Prostate gland (tissue), 2 donors: Measurements from ENCODE around the gene GNAI2. TPM values are rescaled to one million over a fixed set of nuclear protein-coding genes. Genes with fewer than 3 reads are reported as not detected.

ENCODE experiments used
- DNase-seq: peaks from one replicate; pipeline ENCODE4 v3.0.0-alpha.2; 2019; ENCODE audit warnings: low spot score
- H3K27ac ChIP-seq, 2 donors: fragments of 200-600 bp; sonication (generic); 2 replicates each; pipeline ENCODE4 v1.5.1; 2017 to 2019
- H3K27me3 ChIP-seq: fragments of 200-600 bp; sonication (generic); replicated peaks from 2 replicates; pipeline ENCODE4 v1.5.1; 2019; ENCODE audit not compliant: insufficient read depth
- H3K36me3 ChIP-seq, 2 donors: fragments of 200-600 bp; sonication (generic); 1 replicate in 1 of 2; 2 replicates in 1 of 2; pipeline versions ENCODE4 v1.5.1 to v1.8.1; 2017 to 2019
- H3K4me1 ChIP-seq: fragments of 200-600 bp; sonication (generic); replicated peaks from 2 replicates; pipeline ENCODE4 v1.5.1; 2019
- H3K4me3 ChIP-seq, 2 donors: fragments of 200-600 bp; sonication (generic); 2 replicates each; pipeline ENCODE4 v1.5.1; 2017 to 2019
- H3K9me3 ChIP-seq: fragments of 200-600 bp; sonication (generic); 2 replicates; pipeline ENCODE4 v1.5.1; 2017
- POLR2A ChIP-seq: fragments of 450-650 bp; IDR thresholded peaks from one replicate; pipeline ENCODE4 v1.6.1; 2016; ENCODE audit warnings: antibody characterized with exemption, mild to moderate bottlenecking
- POLR2AphosphoS5 ChIP-seq: sonication (generic); formaldehyde crosslinking; IDR thresholded peaks from one replicate; pipeline ENCODE4 v1.6.1; 2017; ENCODE audit warnings: antibody characterized with exemption
- WGBS: methylation state at CpG from one replicate; pipeline ENCODE4 v1.1.5; 2018; 5-methylcytosine and 5-hydroxymethylcytosine counted together
- intact Hi-C: fragments of 100-400 bp; cut with DNase I; formaldehyde crosslinking; loops from one replicate; pipeline ENCODE4 v1.14.2; 2022
- total RNA-seq, 2 donors: library from RNA; depleted of rRNA; stranded (reverse); fragments of >200 nt; gene quantifications; one replicate each; pipeline ENCODE4 v1.1.0, GENCODE V29; 2016
- TF ChIP-seq, protein P1 (sequence below), 4 experiments: fragments of 200-600 bp in 2 of 4; fragments of 450-650 bp in 2 of 4; sonication (generic) in 2 of 4; IDR thresholded peaks; 1 replicate in 3 of 4; 2 replicates in 1 of 4; pipeline ENCODE4 v1.5.1; 2016 to 2019; ENCODE audit warnings: antibody characterized with exemption in 4 of 4, mild to moderate bottlenecking in 2 of 4, moderate library complexity in 2 of 4

Gene GNAI2
- total RNA-seq, 2 donors from 2014 or later: 118 to 301 TPM

DNA sequence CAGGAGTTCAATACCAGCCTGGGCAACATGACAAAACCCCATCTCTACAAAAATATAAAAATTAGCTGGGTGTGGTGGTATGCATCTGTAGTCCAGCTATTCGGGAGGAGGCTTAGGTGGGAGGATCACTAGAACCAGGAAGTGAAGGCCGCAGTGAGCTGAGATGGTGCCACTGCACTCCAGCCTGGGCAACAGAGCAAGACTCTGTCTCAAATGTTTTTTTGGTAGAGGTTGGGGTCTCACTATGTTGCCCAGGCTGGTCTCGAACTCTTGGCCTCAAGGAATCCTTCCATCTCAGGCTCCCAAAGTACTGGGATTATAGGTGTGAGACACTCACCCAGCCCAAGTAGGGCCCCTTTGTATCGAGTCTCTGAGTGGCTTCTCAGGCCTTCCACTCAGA is 58.1 kb downstream of the GNAI2 start:
- DNase-seq: no peak
- intact Hi-C loops: no loop called here
- Histone ChIP-seq H3K36me3 (peaks cover 5 to 9% of the 10 kb centered on the region in 2 donors), H3K27me3 (no peaks in the 10 kb centered on the region), H3K4me3 (no peak overlapping the region), H3K9me3 (no peaks in the 10 kb centered on the region), H3K4me1 (peaks cover 16% of the 10 kb centered on the region), H3K27ac (no peak overlapping the region)
- no peak for TF ChIP-seq POLR2A
- WGBS: 86% methylated on average over 4 of the region's 4 CpGs

DNA sequence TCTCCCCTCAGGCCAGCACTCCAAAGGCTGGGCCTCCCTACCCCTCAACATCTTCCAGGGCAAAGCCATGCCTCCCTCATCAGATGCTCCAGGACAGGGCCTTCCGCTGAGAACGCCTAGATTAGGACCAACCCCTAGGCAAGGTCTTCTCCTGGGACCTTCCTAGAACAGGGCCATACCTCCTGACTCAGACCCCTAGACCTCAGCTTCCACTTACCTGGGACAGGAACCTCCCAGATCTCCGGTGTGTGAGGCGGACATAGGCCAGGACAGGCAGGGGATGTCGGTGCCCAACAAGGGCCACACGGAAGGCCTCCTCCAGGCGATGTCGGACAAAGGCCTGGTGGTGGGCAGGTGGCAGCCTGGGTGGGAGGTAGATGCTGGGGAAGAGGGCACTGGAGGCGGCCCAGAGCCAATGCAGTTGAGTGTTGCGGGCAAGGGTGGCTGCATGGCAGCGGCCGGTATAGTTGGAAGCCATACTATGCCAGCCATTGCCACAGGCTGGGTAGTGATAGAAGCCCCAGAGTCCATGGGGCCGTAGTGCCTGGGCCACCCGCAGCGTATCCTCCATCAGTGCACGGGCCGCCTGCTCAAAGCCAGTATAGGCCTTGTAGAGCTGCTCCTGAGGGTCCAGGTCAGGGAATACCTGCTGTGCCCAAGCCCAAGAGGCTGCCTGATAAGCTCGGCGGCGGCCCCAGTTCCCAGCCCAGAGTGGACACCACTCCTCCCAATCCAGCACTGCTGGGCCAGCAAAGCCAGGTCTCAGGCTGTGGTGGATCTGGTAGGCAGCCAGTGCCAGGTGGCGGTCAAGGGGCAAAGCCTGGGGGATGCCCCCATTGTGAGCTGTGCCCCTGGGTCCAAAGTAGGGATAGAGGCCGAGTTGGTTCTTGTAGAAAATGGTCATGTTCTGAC is 58.7 kb downstream of the GNAI2 start:
- H3K9me3 ChIP-seq: no peaks in the 10 kb centered on the region
- intact Hi-C loops: no loop called here
- H3K4me1 ChIP-seq: peaks cover 16% of the 10 kb centered on the region
- no peak overlapping the region for H3K27ac ChIP-seq
- H3K27me3 ChIP-seq: no peaks in the 10 kb centered on the region
- WGBS: 94% methylated on average over 22 of the region's 22 CpGs
- peaks cover 4% of the 10 kb centered on the region in 2 donors for H3K36me3 ChIP-seq
- DNase-seq: no peak
- TF ChIP-seq POLR2A (no peak), POLR2AphosphoS5 (no peak)
- TF ChIP-seq, protein P1, sequence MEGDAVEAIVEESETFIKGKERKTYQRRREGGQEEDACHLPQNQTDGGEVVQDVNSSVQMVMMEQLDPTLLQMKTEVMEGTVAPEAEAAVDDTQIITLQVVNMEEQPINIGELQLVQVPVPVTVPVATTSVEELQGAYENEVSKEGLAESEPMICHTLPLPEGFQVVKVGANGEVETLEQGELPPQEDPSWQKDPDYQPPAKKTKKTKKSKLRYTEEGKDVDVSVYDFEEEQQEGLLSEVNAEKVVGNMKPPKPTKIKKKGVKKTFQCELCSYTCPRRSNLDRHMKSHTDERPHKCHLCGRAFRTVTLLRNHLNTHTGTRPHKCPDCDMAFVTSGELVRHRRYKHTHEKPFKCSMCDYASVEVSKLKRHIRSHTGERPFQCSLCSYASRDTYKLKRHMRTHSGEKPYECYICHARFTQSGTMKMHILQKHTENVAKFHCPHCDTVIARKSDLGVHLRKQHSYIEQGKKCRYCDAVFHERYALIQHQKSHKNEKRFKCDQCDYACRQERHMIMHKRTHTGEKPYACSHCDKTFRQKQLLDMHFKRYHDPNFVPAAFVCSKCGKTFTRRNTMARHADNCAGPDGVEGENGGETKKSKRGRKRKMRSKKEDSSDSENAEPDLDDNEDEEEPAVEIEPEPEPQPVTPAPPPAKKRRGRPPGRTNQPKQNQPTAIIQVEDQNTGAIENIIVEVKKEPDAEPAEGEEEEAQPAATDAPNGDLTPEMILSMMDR (IDR thresholded peaks at IDR 0.05): no peak
- no peak overlapping the region for H3K4me3 ChIP-seq

DNA sequence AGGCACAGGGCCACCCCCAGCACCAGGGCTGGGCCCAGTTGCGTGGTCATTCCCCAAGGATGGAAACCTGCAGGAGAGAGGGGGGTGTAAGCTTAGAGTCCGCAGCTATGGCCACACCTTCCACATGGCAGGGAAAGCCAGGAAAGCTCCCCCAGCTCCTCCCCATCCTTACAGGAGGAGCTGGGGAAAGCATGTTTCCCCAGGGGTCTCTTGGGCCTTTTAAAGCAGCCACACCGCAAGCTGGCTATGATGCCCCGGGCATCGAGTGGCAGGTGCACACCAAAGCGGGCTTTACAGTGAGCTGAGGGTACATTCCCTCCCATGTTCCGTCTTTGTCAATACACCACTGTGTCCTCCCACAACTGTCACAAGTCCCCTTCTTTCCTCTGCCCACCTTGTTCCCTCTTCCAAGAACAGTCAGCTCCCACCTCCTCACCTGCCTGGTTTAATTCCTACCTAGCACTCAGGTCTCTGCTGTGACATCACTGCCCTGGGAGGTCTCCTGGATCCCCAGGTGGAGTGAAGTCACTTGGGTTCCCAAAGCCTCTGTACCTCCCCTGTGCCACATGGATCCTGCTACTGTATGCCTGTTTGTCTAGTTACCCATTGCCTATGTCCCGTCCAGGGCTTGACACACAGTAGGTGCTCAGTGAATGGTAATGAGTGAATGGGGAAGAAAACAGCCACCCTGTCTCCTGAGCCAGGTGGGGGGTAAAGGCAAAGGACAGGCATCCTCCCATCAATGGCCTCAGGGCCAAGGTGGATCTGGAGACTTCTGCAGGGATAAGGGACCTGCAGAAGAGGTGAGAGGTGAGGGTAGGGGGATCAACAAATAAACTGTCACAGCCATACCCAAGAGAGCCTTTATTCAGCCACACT is 59.8 kb downstream of the GNAI2 start:
- 84% methylated on average over 8 of the region's 8 CpGs for WGBS
- intact Hi-C loops: no loop called here
- TF ChIP-seq POLR2A: no peak
- TF ChIP-seq, protein P1 (IDR thresholded peaks at IDR 0.05): no peak
- TF ChIP-seq POLR2AphosphoS5: no peak
- Histone ChIP-seq H3K4me3 (no peak overlapping the region), H3K27me3 (no peaks in the 10 kb centered on the region), H3K4me1 (peaks cover 16% of the 10 kb centered on the region), H3K27ac (no peak overlapping the region), H3K36me3 (no peaks in the 10 kb centered on the region), H3K9me3 (no peaks in the 10 kb centered on the region)
- no peak for DNase-seq

DNA sequence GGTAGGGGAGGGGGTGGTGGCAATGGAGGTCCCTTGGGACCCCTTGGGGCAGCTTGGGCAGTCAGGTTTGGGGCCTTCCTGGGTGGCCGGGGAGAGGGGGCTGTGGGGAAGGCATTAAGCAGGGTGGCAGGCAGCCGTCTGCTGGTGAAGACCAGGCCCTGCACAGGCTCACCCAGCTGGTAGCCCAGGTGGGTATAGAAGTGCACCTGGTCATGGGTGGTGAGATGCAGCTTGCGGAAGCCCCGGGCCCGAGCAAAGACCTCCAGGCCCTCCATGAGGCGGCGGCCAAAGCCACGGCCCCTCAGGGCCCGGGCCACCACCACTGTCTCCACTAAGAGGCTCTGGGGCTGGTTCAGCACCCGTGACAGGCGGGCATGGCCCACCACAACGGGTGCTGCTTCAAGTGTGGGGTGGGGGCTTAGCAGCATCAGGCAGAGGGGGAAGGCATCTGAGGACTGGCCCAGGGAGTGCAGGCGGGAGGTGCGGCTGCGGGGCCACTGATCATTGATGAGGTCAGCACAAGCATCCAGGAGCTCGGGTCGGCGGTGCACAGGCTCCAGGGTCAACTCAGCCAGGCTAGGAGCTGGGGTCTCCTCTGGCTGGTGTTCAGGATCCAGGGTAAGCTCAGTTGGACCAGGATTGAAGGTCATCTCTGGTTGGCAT is 60.8 kb downstream of the GNAI2 start:
- no peak for TF ChIP-seq POLR2A
- TF ChIP-seq, protein P1 (IDR thresholded peaks at IDR 0.05): no peak
- no peak for TF ChIP-seq POLR2AphosphoS5
- no peak for DNase-seq
- Histone ChIP-seq H3K4me3 (no peak overlapping the region), H3K9me3 (no peaks in the 10 kb centered on the region), H3K27ac (no peak overlapping the region), H3K36me3 (no peaks in the 10 kb centered on the region), H3K4me1 (peaks cover 16% of the 10 kb centered on the region), H3K27me3 (no peaks in the 10 kb centered on the region)
- WGBS: 90% methylated on average over 15 of the region's 18 CpGs
- intact Hi-C loops: no loop called here

DNA sequence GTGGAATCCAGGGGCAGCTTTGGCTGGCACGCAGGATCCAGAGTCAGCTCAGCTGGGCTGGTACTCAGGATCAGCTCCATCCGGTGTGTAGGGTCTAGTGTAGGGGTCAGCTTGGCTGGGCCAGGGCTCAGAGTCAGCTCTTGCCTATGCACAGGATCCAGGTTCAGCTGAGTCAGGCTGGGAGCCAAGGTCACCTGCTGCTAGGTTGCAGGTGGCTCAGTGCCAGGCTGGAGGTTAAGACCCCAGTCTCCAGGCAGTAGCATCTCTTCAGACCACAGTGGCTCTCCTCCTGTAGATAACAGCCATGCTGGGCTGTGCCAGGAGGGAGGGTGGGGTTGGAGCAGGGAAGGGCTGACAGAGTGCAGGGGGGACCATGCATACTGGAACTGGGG is 61.4 kb downstream of the GNAI2 start:
- H3K4me1 ChIP-seq: peaks cover 16% of the 10 kb centered on the region
- TF ChIP-seq, protein P1 (IDR thresholded peaks at IDR 0.05): no peak
- TF ChIP-seq POLR2A: no peak
- TF ChIP-seq POLR2AphosphoS5: no peak
- no peak for DNase-seq
- no peaks in the 10 kb centered on the region for H3K36me3 ChIP-seq
- no peak overlapping the region for H3K4me3 ChIP-seq
- intact Hi-C loops: no loop called here
- WGBS: 93% methylated on average over 2 of the region's 2 CpGs
- H3K9me3 ChIP-seq: no peaks in the 10 kb centered on the region
- no peak overlapping the region for H3K27ac ChIP-seq
- no peaks in the 10 kb centered on the region for H3K27me3 ChIP-seq
